GM18858 (cell line): ENCODE data around the gene PALD1.

ENCODE experiments used
- ATAC-seq: cut with Tn5 transposase; IDR thresholded peaks from one replicate; pipeline ENCODE4 v1.9.1; 2021; ENCODE audit not compliant: unreplicated experiment

The PALD1 gene

DNA sequence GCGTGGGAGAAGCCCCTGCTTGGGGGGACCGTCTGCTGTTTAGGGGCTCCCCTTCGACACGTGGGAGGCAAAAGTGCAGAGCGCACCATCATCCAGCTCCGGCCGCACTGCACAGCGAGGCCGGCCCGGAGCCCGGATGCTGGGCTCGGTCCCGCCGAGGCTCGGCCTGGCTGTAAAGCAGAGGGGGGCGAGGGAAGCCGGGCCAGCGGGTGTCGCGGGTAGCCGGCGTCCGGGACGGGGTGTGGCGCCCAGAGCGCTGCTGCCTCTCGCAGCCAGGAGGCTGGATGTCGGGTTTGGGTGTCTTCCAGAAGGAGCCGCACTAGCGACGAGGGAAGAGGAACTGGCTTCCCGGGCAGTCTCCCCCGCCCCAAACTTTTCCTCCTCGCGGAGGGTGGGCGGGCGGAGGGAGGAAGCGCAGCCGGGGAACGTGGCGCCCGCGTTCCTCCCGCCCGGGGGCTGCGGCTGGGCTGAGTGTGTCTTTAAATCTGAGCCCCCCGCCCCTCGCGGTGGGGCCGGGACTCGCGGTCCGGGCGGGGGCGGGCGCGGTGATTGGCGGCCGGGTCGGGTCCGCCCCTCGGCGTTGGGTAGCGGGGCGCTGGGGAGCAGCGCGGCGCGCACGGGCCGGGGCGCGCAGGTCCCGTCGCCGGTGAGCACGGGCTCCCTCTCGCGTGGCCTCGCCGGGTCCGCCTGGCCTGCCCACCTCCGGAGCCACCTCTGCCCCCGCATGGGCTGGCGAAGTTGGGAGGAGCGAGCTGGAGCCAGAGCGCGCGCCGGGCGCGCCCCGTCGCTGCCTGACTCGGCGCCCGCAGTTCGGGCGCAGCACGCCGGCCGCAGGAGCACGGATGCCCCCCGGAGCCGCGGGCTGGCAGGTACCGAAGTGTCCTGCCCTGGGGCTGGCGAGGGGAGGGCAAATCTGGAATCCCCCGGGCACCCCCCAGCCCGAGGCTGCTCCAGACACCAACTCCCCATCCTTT, at the start of gene PALD1:
PALD1 (plus strand) TSS at position 577 of the 974 bp plus-strand sequence. CDS start 47,185 bp downstream, outside the sequence.
- ATAC-seq: no peak

DNA sequence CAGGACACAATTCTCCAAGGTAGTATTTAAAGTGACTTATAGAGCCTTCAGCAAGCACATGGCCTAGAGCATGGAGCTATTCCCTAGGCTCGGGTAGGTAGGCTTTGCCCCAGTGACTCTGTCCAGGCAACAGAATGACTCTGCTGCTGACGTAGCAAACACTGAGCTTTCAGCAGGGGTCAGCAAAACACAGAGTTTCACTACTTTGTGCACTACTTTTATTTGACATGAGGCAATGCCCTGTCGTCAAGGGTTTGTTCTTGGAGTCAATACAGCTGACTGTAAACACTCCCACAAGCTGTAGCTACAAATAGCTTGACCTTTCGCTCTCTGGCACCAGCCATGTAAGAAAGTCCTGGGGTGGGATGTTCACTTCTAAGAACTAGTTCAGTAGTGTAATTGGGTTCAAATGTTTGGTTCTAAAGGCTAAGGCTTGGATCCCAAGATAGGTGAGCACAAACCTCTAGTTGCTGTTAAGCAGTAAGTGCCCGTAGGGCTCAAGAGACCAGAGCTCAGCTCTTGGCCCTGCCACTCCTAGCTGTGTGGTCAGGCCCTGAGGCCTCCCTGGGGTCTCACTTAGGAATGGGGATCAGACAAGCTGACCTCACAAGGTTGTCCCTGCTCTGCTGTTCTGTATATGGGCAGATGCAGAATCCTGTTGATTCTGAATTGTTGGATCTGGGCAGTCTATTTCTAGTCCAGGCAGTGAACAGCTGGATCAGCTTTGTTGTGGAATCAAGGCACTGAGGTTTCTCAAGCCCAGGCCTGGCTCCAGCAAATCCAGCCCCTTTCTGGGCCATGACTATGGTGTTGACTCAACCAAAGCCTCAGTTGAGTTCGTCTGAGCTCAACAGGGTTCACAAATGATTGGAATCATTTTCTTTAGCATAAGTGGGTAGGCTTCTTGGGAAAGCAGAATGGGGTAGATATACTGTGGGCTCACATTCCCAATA, 47.8 kb upstream of the PALD1 start:
- ATAC-seq: no peak

DNA sequence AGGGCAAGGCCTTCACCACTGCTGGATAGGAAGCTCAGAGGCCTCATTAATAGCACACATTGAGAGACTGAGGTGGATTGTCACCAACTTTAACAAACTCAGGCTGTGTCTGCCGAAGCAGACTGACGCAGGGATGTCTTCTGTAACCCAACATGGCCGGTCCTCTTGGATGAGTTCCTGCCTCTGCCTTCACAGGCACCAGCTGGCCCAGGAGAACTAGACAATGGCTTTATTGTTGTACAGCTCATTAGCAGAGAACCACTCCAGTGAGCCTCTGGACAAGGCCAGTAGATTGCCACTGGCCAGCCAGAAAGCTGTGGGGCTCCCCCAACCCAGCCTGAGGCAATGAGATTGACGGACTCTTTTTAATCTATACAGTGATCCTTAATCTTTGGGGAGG, 46.5 kb upstream of the PALD1 start:
- no peak for ATAC-seq

DNA sequence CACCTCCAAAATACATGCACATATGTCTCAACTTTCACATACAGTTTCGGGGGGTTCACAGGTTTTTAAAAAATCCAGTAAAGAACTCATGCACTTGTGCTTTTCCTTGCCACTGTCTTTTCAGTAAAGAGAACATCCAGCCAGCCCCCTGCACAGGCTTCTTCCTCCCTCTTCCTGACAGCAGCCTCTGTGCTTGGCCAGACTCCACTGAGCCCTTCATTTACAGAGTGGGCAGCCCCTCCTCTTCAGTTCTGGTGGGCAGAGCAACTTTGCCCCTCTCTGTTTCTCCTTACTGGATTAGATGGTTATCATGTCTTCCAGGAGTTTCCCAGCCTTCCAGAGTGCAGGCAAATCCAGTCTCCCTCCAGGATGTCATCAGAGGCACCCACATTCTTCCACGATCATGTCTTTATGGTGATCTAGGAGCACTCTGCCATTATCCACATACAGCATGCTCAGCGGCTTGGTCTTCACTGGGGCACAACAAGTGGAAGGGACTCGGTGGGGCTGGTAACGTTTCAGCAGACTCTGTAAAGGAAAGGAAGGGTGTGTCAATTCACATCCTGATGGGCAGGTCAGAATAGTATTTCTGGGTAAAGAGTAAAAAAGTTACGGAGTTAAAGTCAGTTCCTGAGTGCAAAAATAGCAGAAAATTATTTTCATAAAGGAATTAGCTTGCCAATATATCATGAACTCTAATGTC, 45.9 kb upstream of the PALD1 start:
- ATAC-seq: no peak

DNA sequence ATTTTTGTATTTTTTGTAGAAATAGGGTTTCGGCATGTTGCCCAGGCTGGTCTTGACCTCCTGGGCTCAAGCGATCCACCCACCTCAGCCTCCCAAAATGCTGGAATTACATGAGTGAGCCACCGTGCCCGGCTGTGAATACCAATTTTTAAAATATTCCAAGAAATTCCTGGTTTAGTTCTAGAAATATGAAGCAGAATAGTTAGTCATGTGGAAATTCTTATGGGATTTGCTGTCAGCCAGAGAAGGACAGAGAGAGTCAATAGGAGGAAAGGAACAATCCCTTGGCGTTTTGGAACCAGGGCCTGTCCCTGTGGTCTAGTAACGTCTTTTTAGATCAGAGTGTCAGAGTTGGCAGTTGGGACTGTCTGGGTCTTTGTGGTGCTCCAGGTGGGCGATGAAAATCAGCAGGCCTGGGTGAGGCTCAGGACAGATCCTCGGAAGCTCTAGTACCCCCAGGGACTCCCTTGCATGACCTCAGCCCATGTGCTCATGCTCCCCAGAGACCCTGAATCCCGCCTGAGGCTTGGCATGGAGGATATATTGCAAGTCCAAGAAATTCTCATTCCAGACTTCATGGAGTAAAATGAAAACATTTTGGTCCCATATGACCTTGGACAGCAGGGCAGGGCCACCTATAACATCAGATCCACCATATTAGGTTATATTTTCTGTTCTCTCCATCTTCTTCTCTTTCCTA, 44.8 kb upstream of the PALD1 start:
- ATAC-seq: no peak

DNA sequence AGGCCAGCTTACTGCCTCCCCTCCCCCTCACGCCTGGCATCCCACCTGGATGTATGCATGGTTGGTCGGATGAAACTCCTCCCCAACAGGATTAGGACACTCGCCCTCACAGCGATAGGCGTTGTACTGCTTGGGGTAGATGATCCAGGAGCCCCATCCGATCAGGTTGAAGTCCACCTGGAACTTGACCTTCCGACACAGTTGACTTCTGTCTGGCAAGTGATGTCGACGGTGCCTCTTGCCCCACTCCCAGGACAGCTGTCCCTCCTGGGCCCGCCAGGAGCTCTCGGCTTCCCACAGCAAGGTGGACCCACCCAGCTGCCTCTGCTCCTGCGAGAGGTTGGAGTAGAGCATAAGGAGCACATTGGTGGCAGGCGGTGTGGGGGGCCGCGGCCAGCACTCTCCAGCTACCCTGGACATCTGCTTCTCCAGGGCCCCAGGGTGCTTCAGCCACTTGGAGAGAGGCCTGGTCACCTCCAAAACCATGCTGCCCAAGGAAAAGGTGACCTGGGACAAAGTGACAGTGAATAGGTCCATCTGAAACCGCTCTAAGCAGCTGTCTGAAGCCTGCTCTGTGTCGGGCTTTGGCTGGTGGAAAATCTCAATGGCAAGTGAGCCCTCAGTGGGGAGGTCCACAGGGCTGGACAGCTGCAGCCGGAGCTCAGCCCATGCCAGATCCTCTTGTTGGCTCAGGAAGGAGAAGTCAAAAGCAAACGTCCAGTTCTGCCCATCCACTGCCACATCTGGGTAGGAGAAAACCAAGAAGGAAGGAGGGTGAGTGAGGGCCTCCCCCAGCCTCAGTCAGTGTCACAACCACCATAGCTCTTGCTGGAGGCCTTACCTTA, 43.1 kb upstream of the PALD1 start:
- ATAC-seq: no peak

DNA sequence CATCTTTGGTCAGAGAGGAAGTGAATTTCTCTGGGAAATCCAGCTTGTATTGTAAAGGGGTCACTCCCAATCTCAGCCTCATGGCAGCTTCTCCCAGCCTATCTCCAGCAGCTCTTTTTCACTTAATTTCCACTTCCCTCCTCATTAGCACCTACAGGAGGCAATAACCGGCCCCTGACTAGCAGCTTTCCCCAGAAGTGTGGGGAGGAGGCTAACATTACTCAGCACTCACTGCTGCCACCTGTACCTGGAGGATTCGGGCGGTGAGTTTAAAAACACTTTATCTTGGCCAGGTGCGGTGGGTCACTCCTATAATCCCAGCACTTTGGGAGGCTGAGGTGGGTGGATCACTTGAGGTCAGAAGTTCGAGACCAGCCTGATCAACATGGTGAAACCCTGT, 40.8 kb upstream of the PALD1 start:
- ATAC-seq: no peak

DNA sequence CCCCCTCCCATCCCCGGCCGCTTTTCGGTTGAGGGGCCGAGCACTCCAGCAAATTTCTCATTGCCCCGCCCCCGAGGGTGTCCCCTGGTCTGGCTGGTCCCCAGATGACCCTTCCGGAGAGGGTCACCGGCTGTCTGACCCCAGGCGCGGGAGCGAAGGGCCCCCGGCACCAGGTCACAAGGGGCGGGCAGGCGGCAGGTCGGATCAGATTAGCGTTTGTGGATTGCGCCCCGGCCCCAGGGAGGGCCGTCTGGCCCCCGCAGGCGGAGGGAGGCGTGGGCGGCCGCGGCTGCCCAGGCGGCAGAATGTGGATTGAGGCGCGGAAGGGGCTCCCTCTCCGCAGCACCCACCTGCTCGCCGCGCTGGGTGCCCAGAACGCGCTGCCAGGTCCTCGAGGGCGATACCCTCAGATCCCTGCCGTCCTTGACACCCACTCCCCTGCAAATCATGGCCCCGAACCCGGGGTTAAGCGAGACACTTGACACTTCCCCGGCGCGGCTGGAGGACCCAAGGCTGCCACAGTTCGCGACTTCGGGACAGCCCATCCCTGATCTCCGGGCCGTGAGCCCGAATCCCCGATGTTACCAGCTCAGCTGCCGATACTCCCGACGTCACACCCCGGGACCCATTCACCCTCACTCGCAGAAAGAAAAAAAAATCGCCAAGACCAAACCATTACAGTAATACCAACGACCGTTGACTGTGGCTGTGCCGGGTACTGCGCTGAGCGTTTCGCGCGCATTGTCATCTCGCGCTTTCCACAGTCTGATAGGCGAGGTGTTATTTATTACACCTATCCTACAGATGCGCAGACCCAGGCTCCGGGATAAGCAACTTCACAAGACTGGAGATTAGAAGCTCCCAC, 38.0 kb upstream of the PALD1 start:
- no peak for ATAC-seq

DNA sequence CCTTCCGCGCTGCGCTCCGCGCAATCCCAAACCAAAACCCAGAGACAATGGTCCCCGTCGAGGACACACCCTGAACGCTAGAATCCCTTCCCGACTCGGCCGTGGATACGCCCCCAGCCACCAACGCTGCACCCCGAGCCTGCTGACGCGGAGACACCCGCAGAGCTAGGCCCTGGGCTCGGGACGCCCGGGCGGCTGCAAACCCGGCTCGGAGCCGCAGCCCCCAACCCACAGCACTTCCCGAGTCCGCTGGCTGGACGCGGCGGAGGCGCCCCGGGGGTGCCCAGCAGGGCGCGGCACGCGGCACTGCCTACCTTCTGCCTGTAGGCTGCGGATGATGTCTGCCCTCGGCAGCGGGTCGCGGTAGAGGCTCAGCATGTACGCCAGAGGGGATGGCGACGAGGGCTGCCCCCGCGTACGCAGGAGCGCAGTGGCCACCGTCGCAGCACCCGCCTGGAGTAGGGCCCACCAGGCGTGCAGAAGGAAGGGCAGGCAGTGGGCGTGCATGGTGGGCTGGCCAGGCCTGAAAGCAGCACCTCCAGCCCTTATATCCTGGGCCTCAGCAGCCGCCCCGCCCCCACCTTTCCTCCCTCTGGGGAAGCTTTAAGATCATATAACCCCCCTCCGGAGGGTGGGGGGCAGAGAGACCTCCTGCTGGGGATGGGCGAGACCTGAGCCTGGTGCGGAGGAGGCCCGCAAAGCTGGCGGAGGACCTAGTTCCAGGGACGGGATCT, 37.2 kb upstream of the PALD1 start, which contains the start of gene NODAL:
NODAL (minus strand) TSS at position 521 of the 734 bp plus-strand sequence; CDS start at position 507, 14 bp downstream.
- ATAC-seq: no peak

DNA sequence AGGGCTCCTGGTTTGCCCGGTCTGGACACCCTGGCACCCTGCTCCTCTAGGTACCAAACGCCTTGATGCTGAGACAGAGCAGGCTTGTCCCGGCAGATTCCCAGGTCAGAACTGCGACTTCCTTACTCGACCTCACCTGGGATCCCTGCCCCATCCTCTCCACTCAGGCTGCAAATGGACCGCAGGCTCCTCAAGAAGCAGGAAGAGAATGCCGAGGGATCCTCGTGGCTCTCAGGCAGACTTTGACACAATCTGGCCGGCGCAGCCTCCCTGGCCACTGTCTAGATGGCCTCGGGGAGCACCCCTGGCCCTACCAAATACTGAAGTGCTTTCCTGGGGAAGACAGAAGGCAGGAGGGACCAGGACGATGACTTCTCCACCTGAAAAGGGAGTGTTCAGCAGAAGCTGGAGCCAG, 36.7 kb upstream of the PALD1 start:
- ATAC-seq: no peak

DNA sequence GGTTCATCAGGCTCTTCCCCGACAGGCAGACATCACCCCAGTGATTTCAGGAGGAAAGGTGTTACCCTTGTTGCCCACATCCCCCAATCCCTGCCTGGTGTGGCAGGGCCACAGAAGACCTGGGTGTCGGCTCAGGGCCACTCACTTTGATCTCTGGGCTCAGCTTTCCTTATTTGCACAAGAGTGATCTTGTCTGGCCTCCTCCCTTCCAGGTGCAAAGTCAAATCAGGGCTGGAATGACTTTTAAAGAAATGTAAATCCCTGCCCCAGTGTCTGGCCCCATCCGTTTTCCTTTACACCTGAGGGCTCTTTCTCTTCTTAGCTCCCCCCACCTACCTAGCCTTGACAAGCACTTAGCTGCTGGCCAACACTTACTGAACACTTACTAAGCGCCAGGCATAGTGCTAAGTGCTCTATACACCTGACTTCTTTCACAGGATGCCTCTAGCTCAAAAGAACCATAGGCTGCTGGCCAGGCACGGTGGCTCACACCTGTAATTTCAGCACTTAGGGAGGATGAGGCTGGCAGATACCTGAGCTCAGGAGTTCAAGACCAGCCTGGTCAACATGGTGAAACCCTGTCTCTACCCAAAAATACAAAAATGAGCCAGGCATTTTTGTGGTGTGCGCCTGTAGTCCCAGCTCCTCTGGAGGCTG, 36.1 kb upstream of the PALD1 start:
- ATAC-seq: no peak

DNA sequence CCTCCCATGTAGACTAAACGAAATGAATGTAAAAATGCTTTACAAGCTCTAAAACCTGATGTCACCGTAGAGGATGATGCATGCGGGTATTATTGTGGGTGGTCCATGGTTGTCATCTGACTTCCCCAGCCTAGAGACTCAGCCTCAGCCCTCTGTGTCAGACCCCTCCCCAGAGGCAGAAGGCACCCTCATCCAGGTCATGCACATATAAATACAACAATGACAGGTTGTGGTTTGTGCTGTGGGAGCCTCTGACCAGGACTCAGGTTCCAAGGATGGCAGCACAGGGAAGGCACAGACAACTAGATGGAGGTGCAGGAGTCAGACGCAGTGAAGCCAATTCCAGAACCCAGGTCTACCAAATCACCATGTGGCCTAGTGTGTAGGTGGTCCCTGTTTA, 33.8 kb upstream of the PALD1 start:
- ATAC-seq: no peak

DNA sequence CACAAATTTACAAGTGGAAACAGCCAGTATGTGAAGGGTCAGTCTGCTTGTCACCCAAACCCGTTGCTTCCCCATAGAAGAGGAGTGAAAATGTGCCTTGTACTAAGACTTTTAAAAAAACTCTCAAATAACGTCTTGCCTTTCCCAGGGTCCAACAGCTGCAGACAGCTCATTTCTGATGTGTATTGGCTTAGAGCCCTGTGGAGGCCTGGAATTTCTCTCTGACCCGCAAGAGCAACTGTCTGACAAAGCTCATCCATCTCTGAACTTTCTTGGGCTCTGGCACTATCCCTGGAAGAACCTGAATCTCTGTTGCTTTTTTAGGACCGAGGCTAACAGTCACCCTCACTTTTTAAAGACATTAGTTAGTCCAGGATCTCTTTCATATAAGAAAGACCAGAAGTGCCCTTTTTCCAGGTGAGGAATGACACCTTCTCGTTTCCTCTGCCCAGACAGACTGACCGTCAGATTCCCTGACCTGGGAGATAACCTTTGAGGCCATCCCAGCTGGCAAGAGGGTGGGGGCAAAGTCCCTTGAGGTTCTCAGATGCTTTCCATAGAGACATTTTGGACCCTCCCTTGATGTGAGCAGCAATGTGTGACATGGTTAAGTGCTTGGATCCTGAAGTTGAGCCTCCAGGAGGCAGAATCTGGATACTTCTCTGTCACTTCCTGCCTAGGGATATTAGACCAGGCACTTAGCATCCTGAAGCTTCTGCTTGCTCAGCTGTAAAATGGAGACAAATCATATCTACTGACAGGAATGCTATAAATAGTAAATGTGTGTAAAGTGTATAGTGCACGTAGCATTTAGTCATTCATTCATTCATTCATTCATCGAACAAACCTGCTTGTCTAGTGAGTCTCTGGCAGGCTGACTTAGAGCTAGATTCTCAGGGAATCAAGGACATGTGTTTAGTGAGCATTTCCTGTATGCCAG, 32.6 kb upstream of the PALD1 start:
- ATAC-seq: no peak

DNA sequence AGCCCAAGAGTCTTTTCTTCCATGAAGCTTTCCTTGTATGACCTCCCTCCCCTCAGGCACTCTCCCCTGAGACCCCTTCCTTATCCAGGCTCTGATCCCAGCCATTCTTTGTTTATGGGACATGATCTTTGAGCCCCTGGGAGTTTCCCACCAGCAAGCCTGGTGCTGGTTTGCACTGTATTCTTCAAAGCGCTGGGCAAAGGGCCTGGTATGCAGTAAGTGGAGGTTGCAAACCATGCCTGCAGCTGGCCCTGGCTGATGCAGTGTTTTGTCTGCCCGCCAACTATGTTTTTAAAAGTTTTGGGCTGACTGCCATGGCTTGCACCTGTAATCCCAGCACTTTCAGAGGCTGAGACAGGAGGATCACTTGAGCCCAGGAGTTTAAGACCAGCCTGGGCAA, 30.3 kb upstream of the PALD1 start:
- ATAC-seq: no peak

DNA sequence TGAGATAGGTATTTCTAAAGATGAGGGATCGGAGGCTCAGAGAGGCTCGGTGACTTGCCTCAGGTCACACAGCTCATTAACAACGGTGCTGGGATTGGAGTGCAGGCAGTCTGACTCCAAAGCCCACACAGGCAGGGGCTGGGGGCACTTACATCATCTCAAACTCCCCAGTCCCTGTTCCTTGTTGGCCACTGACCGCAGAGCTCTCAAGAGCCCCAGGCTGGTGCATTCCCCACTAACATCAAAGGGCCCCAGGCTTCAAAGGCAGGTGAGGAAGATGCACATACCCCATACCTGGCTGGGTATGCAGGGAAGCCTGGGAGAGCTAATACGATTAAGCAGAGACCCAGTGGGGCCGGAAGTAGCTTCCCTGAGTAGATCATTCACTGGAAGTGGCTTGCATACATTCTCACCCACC, 23.3 kb upstream of the PALD1 start:
- ATAC-seq: no peak

DNA sequence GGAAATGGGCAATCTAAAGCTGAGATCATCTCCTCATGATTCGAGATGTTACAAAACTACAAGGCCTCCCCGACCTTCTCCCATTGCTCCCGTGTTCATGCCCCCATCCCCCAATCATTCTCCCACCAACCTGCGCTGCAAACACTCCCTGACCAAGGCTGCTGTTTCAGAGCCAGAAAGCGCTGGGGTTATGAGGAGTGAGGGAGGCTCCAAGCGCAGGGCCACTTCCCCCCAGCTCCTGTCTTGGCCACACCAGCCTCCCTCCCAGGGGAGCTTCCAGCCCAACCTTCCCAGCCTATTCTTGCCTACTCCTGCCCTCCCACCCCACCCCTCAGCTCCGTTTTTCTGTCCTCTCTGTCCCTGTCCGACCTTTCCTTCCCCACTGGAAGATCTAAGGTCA, 22.4 kb upstream of the PALD1 start:
- ATAC-seq: no peak
